NCI-H2171 treated with DMSO at 0.1 percent for 48 hours (cell line): ENCODE measurements around the gene SCO2.

Source experiments
- DNase-seq: peaks from one replicate; lab custom pipeline; 2025; lab: John Stamatoyannopoulos, UW

The SCO2 gene

GRCh38 chr22:50531962-50532674, 6.7 kb upstream of the SCO2 start:
- peak; percentile 34 for DNase-seq

GRCh38 chr22:50531546-50531961, 6.2 kb upstream of the SCO2 start:
- no peak for DNase-seq

- DNase-seq, result peak; percentile 38
These were observed 5.6 kb upstream of the SCO2 start for GRCh38 chr22:50530877-50531545.

GRCh38 chr22:50530580-50530876, 5.1 kb upstream of the SCO2 start:
- DNase-seq, result no peak

GRCh38 chr22:50529897-50530579, 4.6 kb upstream of the SCO2 start, which contains the start of gene TYMP:
TSS of gene TYMP (minus strand) at chr22:50530012. CDS start at chr22:50529709, 303 bp downstream.
- no peak for DNase-seq

- no peak for DNase-seq
These were observed 4.1 kb upstream of the SCO2 start for GRCh38 chr22:50529416-50529896.

GRCh38 chr22:50528682-50529415, 3.5 kb upstream of the SCO2 start:
- DNase-seq, result no peak

GRCh38 chr22:50527921-50528681, 2.7 kb upstream of the SCO2 start:
- DNase-seq, result no peak

- DNase-seq, result no peak
These were observed 1.7 kb upstream of the SCO2 start for GRCh38 chr22:50526834-50527801.

- DNase-seq, result peak; percentile 86
These were observed 873 bp upstream of the SCO2 start for GRCh38 chr22:50526108-50526833.

GRCh38 chr22:50525858-50526107, 385 bp upstream of the SCO2 start:
- DNase-seq, result no peak

- peak; percentile 59 for DNase-seq
These were observed 708 bp downstream of the SCO2 start for GRCh38 chr22:50524676-50525103.

GRCh38 chr22:50523806-50524675, 1.4 kb downstream of the SCO2 start:
- DNase-seq, result peak; percentile 54

GRCh38 chr22:50523458-50523805, 2.0 kb downstream of the SCO2 start:
- no peak for DNase-seq

- no peak for DNase-seq
These were observed 2.5 kb downstream of the SCO2 start for GRCh38 chr22:50522806-50523438.

GRCh38 chr22:50522208-50522805, 3.1 kb downstream of the SCO2 start:
- no peak for DNase-seq

- DNase-seq, result no peak
These were observed 3.7 kb downstream of the SCO2 start for GRCh38 chr22:50521710-50522109.

GRCh38 chr22:50520826-50521453, 4.5 kb downstream of the SCO2 start:
- no peak for DNase-seq
